Activated T-cell treated with anti-CD3 and anti-CD28 coated beads, Interleukin-2, amount 50 U/mL, for 24 hours (primary cell): ENCODE results near the gene CRACR2B.

Source experiments
- DNase-seq: peaks from one replicate; pipeline ENCODE4 v3.0.0-alpha.2; 2020
- H3K27ac Mint-ChIP-seq: 2 replicates; pipeline ENCODE4 v1.8.0; 2020; ENCODE audit warnings: mild to moderate bottlenecking, mixed read lengths
- H3K27me3 Mint-ChIP-seq: 2 replicates; pipeline ENCODE4 v1.8.0; 2020; ENCODE audit warnings: mixed read lengths
- H3K36me3 Mint-ChIP-seq: 2 replicates; pipeline ENCODE4 v1.8.0; 2020; ENCODE audit warnings: low read depth, mixed read lengths
- H3K4me1 Mint-ChIP-seq: 2 replicates; pipeline ENCODE4 v1.8.0; 2020; ENCODE audit warnings: low read depth, mixed read lengths
- H3K4me3 Mint-ChIP-seq: 2 replicates; pipeline ENCODE4 v1.8.0; 2020; ENCODE audit warnings: mild to moderate bottlenecking, moderate library complexity, mixed read lengths
- H3K9me3 Mint-ChIP-seq: 2 replicates; pipeline ENCODE4 v1.8.0; 2020; ENCODE audit warnings: mixed read lengths

The CRACR2B gene

DNA sequence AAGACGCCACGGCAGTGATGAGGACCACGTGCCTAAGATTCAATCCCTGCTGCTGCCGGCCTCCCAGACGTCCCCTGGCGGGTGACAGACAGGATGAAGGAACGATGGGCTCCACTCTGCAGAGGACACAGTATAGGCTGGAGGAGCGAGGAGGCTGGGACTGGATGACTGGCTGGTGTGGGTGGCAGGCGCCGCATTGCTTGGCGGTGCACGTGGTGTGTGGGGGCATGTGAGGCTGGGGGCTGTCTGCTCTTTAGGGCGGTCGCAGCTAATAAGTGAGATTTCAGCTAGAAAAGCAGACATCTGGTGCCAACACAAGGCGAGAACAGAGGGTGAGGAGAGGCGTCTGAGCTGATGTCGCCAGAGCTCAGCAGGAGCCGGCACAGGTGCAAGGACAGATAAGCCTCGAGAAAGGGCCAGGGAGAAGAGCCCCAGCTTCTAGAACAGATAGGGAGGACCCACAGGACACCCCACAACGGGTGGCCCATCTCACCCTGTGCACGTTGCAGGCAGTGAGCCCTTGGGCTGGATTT, 48.1 kb downstream of the CRACR2B start:
- H3K27me3 Mint-ChIP-seq, result no peaks in the 10 kb centered on the region
- H3K4me1 Mint-ChIP-seq, result no peaks in the 10 kb centered on the region
- H3K9me3 Mint-ChIP-seq, result no peaks in the 10 kb centered on the region
- no peak overlapping the region for H3K4me3 Mint-ChIP-seq
- H3K27ac Mint-ChIP-seq, result no peak overlapping the region
- peaks cover 68% of the 10 kb centered on the region for H3K36me3 Mint-ChIP-seq
- no peak for DNase-seq

DNA sequence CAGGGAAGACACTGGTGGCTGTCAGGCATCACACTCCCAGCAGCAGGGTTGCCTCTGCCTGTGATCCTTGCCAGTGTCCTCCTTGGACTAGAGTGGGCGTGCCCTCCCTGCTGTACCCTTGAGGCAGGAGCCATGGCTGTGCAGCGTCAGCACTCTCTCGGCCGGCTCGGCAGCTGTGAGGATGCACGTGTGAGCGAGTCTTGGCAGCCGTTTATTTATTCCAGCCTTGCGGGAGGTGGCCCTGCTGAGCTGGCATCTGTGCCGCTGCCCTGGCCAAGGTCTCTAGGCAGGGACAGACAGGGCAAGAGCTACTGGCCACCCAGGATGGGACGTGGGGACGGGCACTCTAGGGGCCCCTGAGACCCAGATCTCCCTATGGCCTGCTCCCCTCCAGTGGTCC, 48.8 kb downstream of the CRACR2B start:
- Mint-ChIP-seq H3K4me3 (no peak overlapping the region), H3K9me3 (no peaks in the 10 kb centered on the region), H3K27ac (no peak overlapping the region), H3K4me1 (no peaks in the 10 kb centered on the region), H3K27me3 (no peaks in the 10 kb centered on the region), H3K36me3 (peaks cover 72% of the 10 kb centered on the region)
- DNase-seq, result no peak

DNA sequence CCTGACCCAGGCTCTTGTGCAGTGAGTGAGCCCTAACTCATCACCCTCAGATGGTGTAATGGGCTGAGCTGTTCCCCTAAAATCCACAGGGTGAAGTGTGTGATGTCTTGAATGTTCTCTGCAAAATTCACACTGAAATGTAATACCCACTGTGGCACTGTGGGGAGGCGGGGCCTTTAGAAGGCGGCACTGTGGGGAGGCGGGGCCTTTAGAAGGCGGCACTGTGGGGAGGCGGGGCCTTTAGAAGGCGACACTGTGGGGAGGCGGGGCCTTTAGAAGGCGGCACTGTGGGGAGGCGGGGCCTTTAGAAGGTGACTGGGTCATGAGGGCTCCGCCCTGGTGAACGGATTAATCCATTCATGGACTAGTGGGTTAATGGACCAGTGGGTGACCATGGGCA, 49.8 kb downstream of the CRACR2B start:
- H3K27me3 Mint-ChIP-seq, result no peaks in the 10 kb centered on the region
- no peak for DNase-seq
- H3K4me3 Mint-ChIP-seq, result no peak overlapping the region
- H3K36me3 Mint-ChIP-seq, result peaks cover 74% of the 10 kb centered on the region
- H3K4me1 Mint-ChIP-seq, result no peaks in the 10 kb centered on the region
- no peak overlapping the region for H3K27ac Mint-ChIP-seq
- no peaks in the 10 kb centered on the region for H3K9me3 Mint-ChIP-seq

DNA sequence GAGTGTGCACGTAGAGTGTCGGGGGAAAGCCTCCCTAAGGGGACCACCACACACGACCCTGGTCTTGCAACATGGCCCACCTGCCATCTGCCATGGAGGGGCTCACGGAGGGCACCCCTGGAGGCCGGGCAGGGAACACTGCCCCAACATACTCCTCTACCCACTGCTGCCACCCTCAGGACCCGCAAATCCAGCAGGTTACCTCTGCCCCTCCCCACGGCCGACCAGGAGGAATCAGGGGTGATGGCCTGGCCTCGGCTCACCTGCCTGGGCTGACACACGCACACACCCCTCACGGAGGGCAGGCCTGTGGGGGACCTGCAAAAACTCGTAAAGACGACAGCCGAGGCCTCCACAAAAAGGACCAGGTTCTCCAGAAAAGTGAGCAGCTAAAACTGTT, 52.7 kb downstream of the CRACR2B start:
- Mint-ChIP-seq H3K27me3 (no peaks in the 10 kb centered on the region), H3K9me3 (no peaks in the 10 kb centered on the region), H3K27ac (no peak overlapping the region), H3K4me1 (no peaks in the 10 kb centered on the region), H3K4me3 (no peak overlapping the region), H3K36me3 (peaks cover 78% of the 10 kb centered on the region)
- DNase-seq, result no peak
